Neural cell (in vitro differentiated cells): ENCODE results near the gene ST6GALNAC5.

Experiments used
- CTCF ChIP-seq: fragments of 450-650 bp; IDR thresholded peaks from 2 replicates; pipeline ENCODE4 v1.5.1; 2014; ENCODE audit warnings: antibody characterized with exemption, mild to moderate bottlenecking, moderate library complexity; ENCODE audit not compliant: poor library complexity, severe bottlenecking
- EP300 ChIP-seq: fragments of 450-650 bp; conservative IDR thresholded peaks from 2 replicates; pipeline ENCODE4 v1.6.1; 2014; ENCODE audit warnings: antibody characterized with exemption, mild to moderate bottlenecking, moderate library complexity; ENCODE audit not compliant: poor library complexity, severe bottlenecking
- POLR2AphosphoS5 ChIP-seq: IDR thresholded peaks from 2 replicates; pipeline ENCODE4 v1.6.1; 2012
- SMC3 ChIP-seq: fragments of 450-650 bp; conservative IDR thresholded peaks from 2 replicates; pipeline ENCODE4 v1.6.1; 2014; ENCODE audit warnings: antibody characterized with exemption, mild to moderate bottlenecking, moderate library complexity; ENCODE audit not compliant: poor library complexity
- TAF1 ChIP-seq: IDR thresholded peaks from 2 replicates; pipeline ENCODE4 v1.6.1; 2012; ENCODE audit warnings: low read depth

DNA sequence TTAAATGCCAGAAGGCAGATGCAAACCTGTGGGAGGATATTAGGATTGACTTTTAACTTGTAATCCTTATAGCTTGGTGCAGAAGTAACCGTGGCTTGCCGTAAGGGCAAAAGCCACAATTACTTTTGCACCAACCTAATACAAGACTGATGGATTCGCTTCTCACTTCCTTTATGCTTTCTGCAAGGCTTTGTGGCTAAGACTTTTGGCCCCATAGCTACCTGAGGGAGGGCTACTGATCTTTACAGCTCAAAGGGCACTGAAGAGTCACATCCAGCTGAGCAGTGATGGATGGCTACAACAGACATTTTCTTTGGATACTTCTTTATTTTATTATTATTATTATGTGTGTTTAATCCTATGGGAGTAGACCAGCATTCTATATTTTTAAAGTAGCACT lies 140.4 kb downstream of the ST6GALNAC5 start:
- TF ChIP-seq CTCF (no peak), POLR2AphosphoS5 (no peak), SMC3 (no peak), EP300 (no peak), TAF1 (no peak)
